Activated naive CD4-positive, alpha-beta T cell (primary cell): Measurements from ENCODE around the gene GABARAPL1.

Experiments
- DNase-seq, 4 experiments: peaks; one replicate each; lab custom pipeline; 2025; lab: John Stamatoyannopoulos, UW

The GABARAPL1 gene

GRCh38 chr12:10234562-10234961, 21.9 kb downstream of the GABARAPL1 start:
- DNase-seq, result no peak

GRCh38 chr12:10235761-10236631, 23.3 kb downstream of the GABARAPL1 start:
- peak in 1 of 4 experiments; percentile 34 for DNase-seq

- no peak for DNase-seq
Measured at GRCh38 chr12:10236720-10237119, 24.0 kb downstream of the GABARAPL1 start.

GRCh38 chr12:10238526-10238925, 25.8 kb downstream of the GABARAPL1 start:
- no peak for DNase-seq

GRCh38 chr12:10241290-10241689, 28.6 kb downstream of the GABARAPL1 start:
- no peak for DNase-seq

- DNase-seq, result no peak
Measured at GRCh38 chr12:10241727-10242126, 29.1 kb downstream of the GABARAPL1 start.

- DNase-seq, result no peak
Measured at GRCh38 chr12:10242539-10242938, 29.9 kb downstream of the GABARAPL1 start.

GRCh38 chr12:10243818-10244520, 31.3 kb downstream of the GABARAPL1 start:
- DNase-seq, result no peak

GRCh38 chr12:10247436-10248058, 34.9 kb downstream of the GABARAPL1 start:
- no peak for DNase-seq

- no peak for DNase-seq
Measured at GRCh38 chr12:10249690-10250455, 37.2 kb downstream of the GABARAPL1 start.

GRCh38 chr12:10251669-10252068, 39.0 kb downstream of the GABARAPL1 start:
- DNase-seq, result no peak

- no peak for DNase-seq
Measured at GRCh38 chr12:10252201-10252600, 39.5 kb downstream of the GABARAPL1 start.

GRCh38 chr12:10256064-10256463, 43.4 kb downstream of the GABARAPL1 start:
- DNase-seq, result no peak

- DNase-seq, result no peak
Measured at GRCh38 chr12:10260927-10261326, 48.2 kb downstream of the GABARAPL1 start.

- DNase-seq, result no peak
Measured at GRCh38 chr12:10268037-10268436, 55.4 kb downstream of the GABARAPL1 start.

GRCh38 chr12:10272467-10272866, 59.8 kb downstream of the GABARAPL1 start:
- DNase-seq, result no peak
